C4-2B (cell line): ENCODE results near the gene CASKIN2.

ENCODE experiments used
- ZFX ChIP-seq: fragments of 450-650 bp; IDR thresholded peaks from 2 replicates; pipeline ENCODE4 v1.6.1; 2017
- TF ChIP-seq, protein P1 (sequence below): fragments of 450-650 bp; conservative IDR thresholded peaks from 2 replicates; pipeline ENCODE4 v1.5.1; 2017; ENCODE audit warnings: mild to moderate bottlenecking

DNA sequence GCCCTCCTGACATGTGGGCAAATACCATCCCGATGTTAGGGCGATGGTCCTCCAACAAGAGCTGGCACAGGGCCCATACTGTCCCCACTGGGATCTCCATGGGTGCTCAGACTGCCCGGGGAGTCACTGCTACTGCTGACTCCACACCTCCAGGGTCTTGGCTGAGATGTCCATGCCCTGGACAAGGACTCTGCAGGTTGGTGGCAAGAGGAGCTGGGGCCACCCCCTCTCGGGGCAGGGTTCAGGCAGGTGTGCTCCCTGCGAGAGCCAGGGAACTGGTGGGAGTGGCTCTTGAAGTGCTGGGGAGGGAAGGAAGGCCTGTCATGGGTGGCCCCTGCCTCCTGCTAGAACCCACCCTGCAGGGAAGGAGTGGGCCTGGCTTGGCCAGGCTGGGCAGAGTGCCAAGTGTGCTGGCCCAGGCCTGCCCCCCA, 6.4 kb downstream of the CASKIN2 start:
- TF ChIP-seq, protein P1, sequence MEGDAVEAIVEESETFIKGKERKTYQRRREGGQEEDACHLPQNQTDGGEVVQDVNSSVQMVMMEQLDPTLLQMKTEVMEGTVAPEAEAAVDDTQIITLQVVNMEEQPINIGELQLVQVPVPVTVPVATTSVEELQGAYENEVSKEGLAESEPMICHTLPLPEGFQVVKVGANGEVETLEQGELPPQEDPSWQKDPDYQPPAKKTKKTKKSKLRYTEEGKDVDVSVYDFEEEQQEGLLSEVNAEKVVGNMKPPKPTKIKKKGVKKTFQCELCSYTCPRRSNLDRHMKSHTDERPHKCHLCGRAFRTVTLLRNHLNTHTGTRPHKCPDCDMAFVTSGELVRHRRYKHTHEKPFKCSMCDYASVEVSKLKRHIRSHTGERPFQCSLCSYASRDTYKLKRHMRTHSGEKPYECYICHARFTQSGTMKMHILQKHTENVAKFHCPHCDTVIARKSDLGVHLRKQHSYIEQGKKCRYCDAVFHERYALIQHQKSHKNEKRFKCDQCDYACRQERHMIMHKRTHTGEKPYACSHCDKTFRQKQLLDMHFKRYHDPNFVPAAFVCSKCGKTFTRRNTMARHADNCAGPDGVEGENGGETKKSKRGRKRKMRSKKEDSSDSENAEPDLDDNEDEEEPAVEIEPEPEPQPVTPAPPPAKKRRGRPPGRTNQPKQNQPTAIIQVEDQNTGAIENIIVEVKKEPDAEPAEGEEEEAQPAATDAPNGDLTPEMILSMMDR = no peak
- TF ChIP-seq ZFX = no peak
